Measurements from ENCODE around the gene FCRL6. TPM values are rescaled to one million over a fixed set of nuclear protein-coding genes. Genes with fewer than 3 reads are reported as not detected.

Gene FCRL6
- polyA plus RNA-seq, 2 donors, result 0.04 to 0.08 TPM

DNA sequence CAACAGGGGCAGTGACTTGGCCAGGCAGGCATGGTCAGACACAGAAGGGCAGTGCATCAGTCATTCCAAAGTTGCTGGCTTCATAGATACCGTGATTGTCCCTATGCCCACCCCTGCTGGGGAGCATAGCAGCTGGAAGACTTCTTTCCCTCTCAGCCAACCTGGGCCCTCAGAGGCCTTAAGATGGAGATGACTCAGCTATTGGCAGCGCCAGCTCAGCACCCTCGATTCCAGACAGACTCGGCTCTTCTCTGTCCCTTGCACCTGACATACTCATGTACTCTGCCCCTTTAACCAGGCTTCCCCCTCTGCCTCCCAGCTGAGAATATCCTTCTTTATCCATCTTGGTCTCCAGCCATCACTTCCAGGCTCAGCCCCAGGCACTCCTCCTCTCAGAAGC, 41.3 kb downstream of the FCRL6 start:
- no peaks in the 10 kb centered on the region for H3K27me3 ChIP-seq (ENCODE audit: control insufficient read depth in 1 of 2, insufficient read depth in 2 of 2, low read length in 2 of 2)
- WGBS, 2 donors, result 58 to 62% methylated on average over 4 of the region's 4 CpGs
- H3K4me3 ChIP-seq (ENCODE audit: low read depth in 1 of 2, low read length in 2 of 2), result no peak overlapping the region
- no peak overlapping the region for H3K27ac ChIP-seq (ENCODE audit: low read depth in 2 of 2, low read length in 1 of 2)
- no peaks in the 10 kb centered on the region for H3K9me3 ChIP-seq (ENCODE audit: control insufficient read depth in 2 of 2, insufficient read depth in 1 of 2, low read depth in 1 of 2, low read length in 1 of 2)
- no peaks in the 10 kb centered on the region for H3K36me3 ChIP-seq (ENCODE audit: control insufficient read depth in 2 of 2, insufficient read depth in 2 of 2, low read length in 1 of 2)
- peaks cover 0 to 2% of the 10 kb centered on the region in 2 donors for H3K4me1 ChIP-seq (ENCODE audit: control insufficient read depth in 2 of 2, insufficient read depth in 2 of 2, low read length in 1 of 2)

DNA sequence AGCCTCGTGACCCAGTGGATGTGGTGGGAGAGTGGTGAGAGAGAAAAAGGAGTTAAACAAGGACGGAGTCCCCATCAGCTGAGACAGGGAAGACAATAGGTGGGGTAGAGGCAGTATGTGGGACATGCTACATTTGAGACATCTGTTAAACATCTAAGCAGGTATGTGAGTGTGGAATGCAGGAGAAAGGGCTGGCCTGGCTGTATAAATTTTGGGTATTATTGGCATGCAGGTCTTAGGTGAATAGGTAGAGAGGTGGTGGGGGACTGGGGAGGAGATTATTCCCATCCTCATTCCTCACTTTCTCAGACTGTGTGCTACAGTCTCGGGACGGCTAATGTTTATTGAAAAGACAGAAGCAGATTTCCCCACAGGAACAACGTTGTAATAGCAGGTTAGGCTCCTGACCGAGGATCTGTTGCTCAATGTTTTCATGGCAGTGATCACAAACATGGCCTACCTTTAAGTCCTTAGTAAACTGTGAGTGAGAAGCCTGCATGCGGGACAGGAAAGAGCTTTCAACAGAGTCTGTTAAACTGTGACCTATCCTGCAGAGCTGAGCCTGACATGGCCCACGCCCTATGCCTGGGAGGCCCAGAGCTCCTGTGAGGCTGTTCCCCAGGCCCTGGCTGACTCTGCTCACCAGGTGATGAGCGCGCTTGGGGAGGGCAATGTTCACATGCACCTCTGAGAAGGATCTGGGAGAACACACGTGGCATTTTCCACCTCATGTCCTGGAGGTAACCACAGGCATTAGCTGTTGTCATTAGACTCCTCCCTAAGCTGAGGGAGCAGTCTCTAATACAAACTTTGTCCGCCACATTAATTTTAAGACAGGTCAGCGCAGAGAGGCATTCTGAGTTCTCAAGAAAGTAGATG, 43.8 kb downstream of the FCRL6 start:
- Histone ChIP-seq H3K9me3 (ENCODE audit: control insufficient read depth in 2 of 2, insufficient read depth in 1 of 2, low read depth in 1 of 2, low read length in 1 of 2) (no peaks in the 10 kb centered on the region), H3K36me3 (ENCODE audit: control insufficient read depth in 2 of 2, insufficient read depth in 2 of 2, low read length in 1 of 2) (no peaks in the 10 kb centered on the region), H3K27me3 (ENCODE audit: control insufficient read depth in 1 of 2, insufficient read depth in 2 of 2, low read length in 2 of 2) (no peaks in the 10 kb centered on the region), H3K4me3 (ENCODE audit: low read depth in 1 of 2, low read length in 2 of 2) (no peak overlapping the region), H3K4me1 (ENCODE audit: control insufficient read depth in 2 of 2, insufficient read depth in 2 of 2, low read length in 1 of 2) (peaks cover 0 to 4% of the 10 kb centered on the region in 2 donors), H3K27ac (ENCODE audit: low read depth in 2 of 2, low read length in 1 of 2) (peak overlapping the region; percentile 34 to 82)
- WGBS, 2 donors, result 72 to 77% methylated on average over 13 of the region's 13 CpGs

DNA sequence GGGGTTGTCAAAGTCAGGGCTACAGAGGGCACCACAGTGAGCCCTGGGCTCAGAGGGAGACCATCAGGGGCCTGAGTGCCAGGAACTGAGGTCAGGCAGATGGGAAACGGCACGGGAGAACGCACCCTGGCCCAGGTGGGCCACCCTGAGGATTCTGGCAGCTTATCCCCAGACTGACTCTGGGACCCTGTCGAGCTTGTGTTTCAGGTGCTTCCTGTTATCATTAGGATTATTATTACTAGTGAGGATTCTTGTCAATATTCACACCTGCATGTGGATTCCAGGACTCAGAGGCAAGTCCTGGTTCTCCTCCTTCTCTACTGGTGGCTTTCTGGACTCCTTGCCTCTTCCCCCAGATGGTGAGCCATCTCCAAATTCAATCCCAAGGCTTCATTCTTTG, 45.1 kb downstream of the FCRL6 start:
- Histone ChIP-seq H3K4me3 (ENCODE audit: low read depth in 1 of 2, low read length in 2 of 2) (no peak overlapping the region), H3K27ac (ENCODE audit: low read depth in 2 of 2, low read length in 1 of 2) (no peak overlapping the region), H3K36me3 (ENCODE audit: control insufficient read depth in 2 of 2, insufficient read depth in 2 of 2, low read length in 1 of 2) (no peaks in the 10 kb centered on the region), H3K27me3 (ENCODE audit: control insufficient read depth in 1 of 2, insufficient read depth in 2 of 2, low read length in 2 of 2) (no peaks in the 10 kb centered on the region), H3K4me1 (ENCODE audit: control insufficient read depth in 2 of 2, insufficient read depth in 2 of 2, low read length in 1 of 2) (peaks cover 0 to 4% of the 10 kb centered on the region in 2 donors), H3K9me3 (ENCODE audit: control insufficient read depth in 2 of 2, insufficient read depth in 1 of 2, low read depth in 1 of 2, low read length in 1 of 2) (no peaks in the 10 kb centered on the region)
- WGBS, 2 donors, result 58 to 69% methylated on average over 4 of the region's 4 CpGs

DNA sequence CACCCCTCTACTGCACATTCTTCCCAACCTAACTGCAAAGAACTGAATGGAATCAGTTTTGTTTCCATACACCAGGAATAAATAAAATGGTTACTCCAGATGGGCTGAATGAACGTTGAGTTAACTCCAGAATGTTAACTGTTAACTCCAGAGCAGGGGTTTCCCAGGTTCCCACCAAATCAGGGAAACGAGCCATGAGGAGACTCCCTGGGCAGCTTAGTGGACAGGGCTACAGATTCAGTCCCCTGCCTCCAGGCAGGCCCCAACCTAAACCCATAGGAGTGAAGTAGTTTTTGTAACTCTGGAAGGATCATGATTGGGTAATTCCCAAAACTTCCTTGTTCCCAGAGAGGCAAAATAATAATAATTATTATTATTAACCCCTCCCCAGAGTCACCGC, 46.2 kb downstream of the FCRL6 start:
- Histone ChIP-seq H3K9me3 (ENCODE audit: control insufficient read depth in 2 of 2, insufficient read depth in 1 of 2, low read depth in 1 of 2, low read length in 1 of 2) (no peaks in the 10 kb centered on the region), H3K4me3 (ENCODE audit: low read depth in 1 of 2, low read length in 2 of 2) (no peak overlapping the region), H3K27me3 (ENCODE audit: control insufficient read depth in 1 of 2, insufficient read depth in 2 of 2, low read length in 2 of 2) (no peaks in the 10 kb centered on the region), H3K27ac (ENCODE audit: low read depth in 2 of 2, low read length in 1 of 2) (peak overlapping the region in 1 of 2 donors; percentile 65), H3K4me1 (ENCODE audit: control insufficient read depth in 2 of 2, insufficient read depth in 2 of 2, low read length in 1 of 2) (peaks cover 0 to 4% of the 10 kb centered on the region in 2 donors), H3K36me3 (ENCODE audit: control insufficient read depth in 2 of 2, insufficient read depth in 2 of 2, low read length in 1 of 2) (no peaks in the 10 kb centered on the region)
- 49 to 55% methylated on average over 3 of the region's 3 CpGs for WGBS, 2 donors

DNA sequence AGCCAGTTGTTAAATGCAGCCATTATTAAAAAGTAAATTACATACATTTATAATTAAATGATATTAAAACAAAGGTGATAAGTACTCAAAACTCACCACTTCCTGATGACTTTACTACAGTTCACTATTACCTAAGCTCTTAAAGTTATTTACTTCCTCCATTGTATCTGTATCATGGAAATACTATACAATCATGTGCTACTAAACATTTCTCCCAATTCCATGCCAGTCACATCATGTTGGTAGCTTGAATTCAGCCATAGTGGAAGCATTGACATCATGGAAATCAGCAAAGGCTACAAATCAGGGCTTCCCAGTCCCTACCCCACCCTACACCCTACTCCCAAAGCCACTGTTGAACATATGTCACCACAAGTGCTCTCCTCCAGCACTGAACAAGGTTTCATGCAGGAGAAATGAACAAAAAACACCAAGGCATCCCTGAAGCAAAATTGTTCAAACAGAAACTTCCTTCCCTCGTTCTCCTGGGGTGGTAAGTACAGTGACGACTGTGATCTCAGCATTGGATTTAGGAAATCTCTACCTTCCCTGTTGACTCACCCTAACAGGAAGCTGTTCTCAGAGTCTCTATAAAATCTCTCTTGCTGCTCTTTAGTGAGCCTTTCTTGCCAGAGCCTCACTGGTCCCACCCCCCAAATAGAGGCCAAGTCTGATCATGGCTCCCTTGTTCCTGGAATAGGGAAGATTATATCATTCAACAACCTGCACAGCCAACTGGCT, 47.6 kb downstream of the FCRL6 start:
- Histone ChIP-seq H3K27me3 (ENCODE audit: control insufficient read depth in 1 of 2, insufficient read depth in 2 of 2, low read length in 2 of 2) (no peaks in the 10 kb centered on the region), H3K36me3 (ENCODE audit: control insufficient read depth in 2 of 2, insufficient read depth in 2 of 2, low read length in 1 of 2) (no peaks in the 10 kb centered on the region), H3K27ac (ENCODE audit: low read depth in 2 of 2, low read length in 1 of 2) (peak overlapping the region; percentile 84 to 95), H3K9me3 (ENCODE audit: control insufficient read depth in 2 of 2, insufficient read depth in 1 of 2, low read depth in 1 of 2, low read length in 1 of 2) (no peaks in the 10 kb centered on the region), H3K4me3 (ENCODE audit: low read depth in 1 of 2, low read length in 2 of 2) (no peak overlapping the region), H3K4me1 (ENCODE audit: control insufficient read depth in 2 of 2, insufficient read depth in 2 of 2, low read length in 1 of 2) (peaks cover 0 to 4% of the 10 kb centered on the region in 2 donors)
- WGBS, 2 donors, result 46 to 74% methylated on average over 2 of the region's 2 CpGs

DNA sequence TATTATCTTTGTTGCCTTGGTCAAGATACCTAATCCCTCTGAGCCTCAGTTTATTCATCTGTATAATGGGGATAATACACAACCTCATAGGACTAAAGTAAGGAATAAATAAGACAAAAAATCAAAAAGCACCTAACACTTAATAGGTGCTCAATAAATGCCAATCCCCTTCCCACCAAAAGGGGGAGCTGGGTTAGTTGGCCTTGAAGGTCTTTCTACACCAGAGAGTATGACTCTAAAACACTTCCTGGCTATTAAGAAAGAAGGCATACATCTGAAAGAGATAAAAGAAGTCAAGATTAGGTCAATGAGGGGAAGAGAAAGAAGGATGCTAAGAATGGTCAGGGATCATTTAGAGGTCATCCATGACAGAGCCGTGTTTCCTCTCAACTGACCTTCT, 49.2 kb downstream of the FCRL6 start:
- no peaks in the 10 kb centered on the region for H3K9me3 ChIP-seq (ENCODE audit: control insufficient read depth in 2 of 2, insufficient read depth in 1 of 2, low read depth in 1 of 2, low read length in 1 of 2)
- no peak overlapping the region for H3K27ac ChIP-seq (ENCODE audit: low read depth in 2 of 2, low read length in 1 of 2)
- WGBS, 2 donors, result 66 to 73% methylated on average over 1 of the region's 1 CpG
- no peaks in the 10 kb centered on the region for H3K27me3 ChIP-seq (ENCODE audit: control insufficient read depth in 1 of 2, insufficient read depth in 2 of 2, low read length in 2 of 2)
- no peaks in the 10 kb centered on the region for H3K36me3 ChIP-seq (ENCODE audit: control insufficient read depth in 2 of 2, insufficient read depth in 2 of 2, low read length in 1 of 2)
- peaks cover 3 to 4% of the 10 kb centered on the region in 2 donors for H3K4me1 ChIP-seq (ENCODE audit: control insufficient read depth in 2 of 2, insufficient read depth in 2 of 2, low read length in 1 of 2)
- no peak overlapping the region for H3K4me3 ChIP-seq (ENCODE audit: low read depth in 1 of 2, low read length in 2 of 2)

DNA sequence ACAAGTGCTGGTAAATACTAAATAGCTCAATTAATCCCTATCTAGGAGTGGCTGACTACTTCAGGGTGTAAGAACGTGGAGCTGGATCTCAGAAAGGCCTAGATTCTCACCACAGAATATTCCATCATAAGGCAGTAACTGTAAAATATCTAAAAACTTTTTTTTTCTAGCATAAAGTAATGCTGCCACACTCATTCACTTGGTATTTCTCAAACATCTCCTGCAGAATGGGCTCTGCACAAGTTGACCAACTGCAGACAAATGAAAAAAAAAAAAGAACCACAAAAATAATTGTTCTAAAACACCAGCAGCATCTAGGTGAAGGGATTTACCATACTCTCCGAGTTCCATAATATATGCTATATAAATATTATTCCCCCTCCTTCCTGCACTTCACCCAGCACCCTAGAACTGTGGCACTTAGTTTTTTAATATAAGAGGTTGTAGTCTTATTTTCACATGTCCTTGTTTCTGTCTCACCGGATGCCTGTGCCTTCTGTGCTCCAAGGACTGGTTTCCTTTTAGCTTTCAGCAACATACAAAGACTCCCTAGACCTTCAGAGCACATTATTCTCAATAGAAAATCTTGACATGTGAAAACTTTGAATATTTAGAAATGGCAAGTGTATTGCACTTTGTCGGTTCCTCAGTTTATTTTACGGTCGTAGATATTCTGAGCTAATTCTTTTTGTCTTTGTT, 51.4 kb downstream of the FCRL6 start:
- peak overlapping the region in 1 of 2 donors; percentile 60 for H3K4me3 ChIP-seq (ENCODE audit: low read depth in 1 of 2, low read length in 2 of 2)
- H3K36me3 ChIP-seq (ENCODE audit: control insufficient read depth in 2 of 2, insufficient read depth in 2 of 2, low read length in 1 of 2), result no peaks in the 10 kb centered on the region
- H3K27me3 ChIP-seq (ENCODE audit: control insufficient read depth in 1 of 2, insufficient read depth in 2 of 2, low read length in 2 of 2), result no peaks in the 10 kb centered on the region
- H3K27ac ChIP-seq (ENCODE audit: low read depth in 2 of 2, low read length in 1 of 2), result peak overlapping the region; percentile 94
- H3K9me3 ChIP-seq (ENCODE audit: control insufficient read depth in 2 of 2, insufficient read depth in 1 of 2, low read depth in 1 of 2, low read length in 1 of 2), result no peaks in the 10 kb centered on the region
- 19 to 27% methylated on average over 6 of the region's 6 CpGs for WGBS, 2 donors
- peaks cover 2 to 6% of the 10 kb centered on the region in 2 donors for H3K4me1 ChIP-seq (ENCODE audit: control insufficient read depth in 2 of 2, insufficient read depth in 2 of 2, low read length in 1 of 2)

DNA sequence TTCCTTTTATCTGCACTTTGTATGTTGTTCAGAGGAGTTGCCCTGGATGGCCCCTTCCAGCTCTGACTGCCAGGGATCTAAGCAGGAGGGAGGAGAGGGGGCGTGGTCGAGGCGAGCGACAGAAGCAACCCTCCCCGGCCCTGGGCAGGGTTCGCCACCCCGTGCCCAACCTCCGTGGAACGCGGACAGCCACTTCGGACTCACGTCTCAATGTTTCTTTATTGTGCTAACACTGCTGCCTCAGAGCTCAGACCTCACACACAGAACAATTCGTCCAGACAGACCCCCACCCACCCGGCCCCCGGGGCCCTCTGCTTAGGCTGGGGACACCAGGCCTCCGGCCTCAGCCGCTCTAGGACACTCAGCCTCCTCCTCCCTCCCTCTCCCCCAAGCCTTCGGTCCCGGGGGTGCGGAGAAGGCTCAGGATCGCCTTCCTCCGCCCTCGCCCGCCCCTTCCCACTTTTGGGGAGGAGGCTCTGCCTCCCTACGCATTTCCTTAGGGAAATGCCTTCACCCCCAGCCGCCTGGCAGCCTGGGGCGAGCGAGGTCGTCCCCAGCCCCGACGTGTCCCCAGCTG, 52.0 kb downstream of the FCRL6 start:
- Histone ChIP-seq H3K27me3 (ENCODE audit: control insufficient read depth in 1 of 2, insufficient read depth in 2 of 2, low read length in 2 of 2) (no peaks in the 10 kb centered on the region), H3K27ac (ENCODE audit: low read depth in 2 of 2, low read length in 1 of 2) (peak overlapping the region; percentile 94), H3K4me1 (ENCODE audit: control insufficient read depth in 2 of 2, insufficient read depth in 2 of 2, low read length in 1 of 2) (peaks cover 2 to 9% of the 10 kb centered on the region in 2 donors), H3K9me3 (ENCODE audit: control insufficient read depth in 2 of 2, insufficient read depth in 1 of 2, low read depth in 1 of 2, low read length in 1 of 2) (no peaks in the 10 kb centered on the region), H3K4me3 (ENCODE audit: low read depth in 1 of 2, low read length in 2 of 2) (peak overlapping the region; percentile 60 to 69), H3K36me3 (ENCODE audit: control insufficient read depth in 2 of 2, insufficient read depth in 2 of 2, low read length in 1 of 2) (no peaks in the 10 kb centered on the region)
- WGBS, 2 donors, result 1 to 2% methylated on average over 31 of the region's 31 CpGs

DNA sequence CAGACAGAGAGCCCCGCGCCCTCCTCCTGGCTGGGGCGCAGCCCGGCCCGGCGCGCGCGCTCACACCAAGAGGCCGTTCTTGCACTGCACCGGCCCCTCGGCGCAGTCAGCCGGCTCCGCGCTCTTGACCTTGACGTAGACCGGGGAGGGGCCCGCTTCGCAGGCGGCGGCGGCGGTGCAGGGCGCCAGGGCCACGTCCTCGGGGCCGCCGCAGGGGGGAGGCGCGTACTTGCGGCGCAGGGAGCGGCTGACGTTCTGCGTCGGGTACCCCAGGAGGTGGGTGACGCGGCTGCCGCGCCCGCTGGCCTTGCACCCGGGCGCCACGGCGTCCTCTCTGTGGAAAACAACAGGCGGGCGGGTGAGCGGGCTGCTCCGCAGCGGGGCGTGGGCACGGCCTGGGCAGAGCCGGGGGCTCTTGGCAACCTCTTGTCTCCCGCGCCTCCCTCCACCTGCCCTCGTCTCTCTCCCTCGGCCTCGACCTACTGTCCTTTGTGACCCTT, 52.6 kb downstream of the FCRL6 start:
- peak overlapping the region; percentile 60 to 69 for H3K4me3 ChIP-seq (ENCODE audit: low read depth in 1 of 2, low read length in 2 of 2)
- no peaks in the 10 kb centered on the region for H3K36me3 ChIP-seq (ENCODE audit: control insufficient read depth in 2 of 2, insufficient read depth in 2 of 2, low read length in 1 of 2)
- H3K4me1 ChIP-seq (ENCODE audit: control insufficient read depth in 2 of 2, insufficient read depth in 2 of 2, low read length in 1 of 2), result peaks cover 2 to 13% of the 10 kb centered on the region in 2 donors
- peak overlapping the region; percentile 94 for H3K27ac ChIP-seq (ENCODE audit: low read depth in 2 of 2, low read length in 1 of 2)
- 0% methylated on average over 50 to 59 of the region's 59 CpGs for WGBS, 2 donors
- H3K27me3 ChIP-seq (ENCODE audit: control insufficient read depth in 1 of 2, insufficient read depth in 2 of 2, low read length in 2 of 2), result no peaks in the 10 kb centered on the region
- H3K9me3 ChIP-seq (ENCODE audit: control insufficient read depth in 2 of 2, insufficient read depth in 1 of 2, low read depth in 1 of 2, low read length in 1 of 2), result no peaks in the 10 kb centered on the region
